HEK293T (cell line): ENCODE data around the gene SDHC.

Source experiments
- FOXM1 ChIP-seq: fragments of 450-650 bp; IDR thresholded peaks from 2 replicates; pipeline ENCODE4 v1.6.1; 2017; ENCODE audit warnings: mild to moderate bottlenecking, borderline replicate concordance
- NFRKB ChIP-seq: fragments of 450-650 bp; IDR thresholded peaks from 2 replicates; pipeline ENCODE4 v1.6.1; 2016; ENCODE audit warnings: mild to moderate bottlenecking, moderate library complexity
- SUZ12 ChIP-seq: fragments of 450-650 bp; IDR thresholded peaks from 2 replicates; pipeline ENCODE4 v1.6.1; 2016; ENCODE audit warnings: mild to moderate bottlenecking

- TF ChIP-seq SUZ12, result no peak
- no peak for TF ChIP-seq FOXM1
- no peak for TF ChIP-seq NFRKB
Measured at GRCh38 chr1:161311595-161312181, 2.5 kb upstream of the SDHC start.
